Fibroblast of lung (primary cell): ENCODE data around the gene CHN2.

ENCODE experiments used
- EZH2 ChIP-seq: IDR thresholded peaks from 2 replicates; pipeline ENCODE4 v1.5.1; 2012; ENCODE audit warnings: low read length, control low read depth, mild to moderate bottlenecking; ENCODE audit errors: missing control alignments
- TF ChIP-seq, protein P1 (sequence below), 2 donors: IDR thresholded peaks in 1 of 2; conservative IDR thresholded peaks in 1 of 2; 1 replicate in 1 of 2; 2 replicates in 1 of 2; pipeline ENCODE4 v1.5.1; 2011 to 2012; ENCODE audit warnings: low read length in 2 of 2, control low read depth in 1 of 2, inconsistent platforms in 1 of 2, low read depth in 1 of 2, mild to moderate bottlenecking in 1 of 2

GRCh38 chr7:29349362-29349761, 154.8 kb downstream of the CHN2 start:
- TF ChIP-seq, protein P1, sequence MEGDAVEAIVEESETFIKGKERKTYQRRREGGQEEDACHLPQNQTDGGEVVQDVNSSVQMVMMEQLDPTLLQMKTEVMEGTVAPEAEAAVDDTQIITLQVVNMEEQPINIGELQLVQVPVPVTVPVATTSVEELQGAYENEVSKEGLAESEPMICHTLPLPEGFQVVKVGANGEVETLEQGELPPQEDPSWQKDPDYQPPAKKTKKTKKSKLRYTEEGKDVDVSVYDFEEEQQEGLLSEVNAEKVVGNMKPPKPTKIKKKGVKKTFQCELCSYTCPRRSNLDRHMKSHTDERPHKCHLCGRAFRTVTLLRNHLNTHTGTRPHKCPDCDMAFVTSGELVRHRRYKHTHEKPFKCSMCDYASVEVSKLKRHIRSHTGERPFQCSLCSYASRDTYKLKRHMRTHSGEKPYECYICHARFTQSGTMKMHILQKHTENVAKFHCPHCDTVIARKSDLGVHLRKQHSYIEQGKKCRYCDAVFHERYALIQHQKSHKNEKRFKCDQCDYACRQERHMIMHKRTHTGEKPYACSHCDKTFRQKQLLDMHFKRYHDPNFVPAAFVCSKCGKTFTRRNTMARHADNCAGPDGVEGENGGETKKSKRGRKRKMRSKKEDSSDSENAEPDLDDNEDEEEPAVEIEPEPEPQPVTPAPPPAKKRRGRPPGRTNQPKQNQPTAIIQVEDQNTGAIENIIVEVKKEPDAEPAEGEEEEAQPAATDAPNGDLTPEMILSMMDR (conservative IDR thresholded peaks at IDR 0.05 in 1 of 2, IDR thresholded peaks at IDR 0.05 in 1 of 2; ENCODE audit: low read depth in 1 of 2, low read length in 2 of 2): no peak
- no peak for TF ChIP-seq EZH2
